GM23248 (cell line): ENCODE measurements around the gene PPARGC1A. TPM values are rescaled to one million over a fixed set of nuclear protein-coding genes. Genes with fewer than 3 reads are reported as not detected.
A peak's percentile ranks its signal among the peaks of the same experiment; 100 is the strongest.

Experiments used
- DNase-seq: peaks from one replicate; pipeline ENCODE4 v3.0.0-alpha.2; 2015
- H2AFZ ChIP-seq: fragments of 200-600 bp; sonication (generic); 2 replicates; pipeline ENCODE4 v1.6.1; 2016; ENCODE audit warnings: antibody characterized with exemption
- H3F3A ChIP-seq: fragments of 200-600 bp; sonication (generic); 2 replicates; pipeline ENCODE4 v1.6.1; 2016; ENCODE audit warnings: mild to moderate bottlenecking, antibody characterized with exemption, mixed run types; ENCODE audit not compliant: insufficient read depth
- H3K27ac ChIP-seq: fragments of 200-600 bp; sonication (generic); 2 replicates; pipeline ENCODE4 v1.5.1; 2016; ENCODE audit warnings: mild to moderate bottlenecking
- H3K27me3 ChIP-seq: fragments of 200-600 bp; sonication (generic); replicated peaks from 2 replicates; pipeline ENCODE4 v1.6.1; 2016; ENCODE audit warnings: mild to moderate bottlenecking; ENCODE audit not compliant: insufficient read depth
- H3K36me3 ChIP-seq: fragments of 200-600 bp; sonication (generic); 2 replicates; pipeline ENCODE4 v1.6.1; 2016; ENCODE audit warnings: low read depth, mild to moderate bottlenecking
- H3K4me1 ChIP-seq: fragments of 200-600 bp; sonication (generic); 2 replicates; pipeline ENCODE4 v1.6.1; 2016; ENCODE audit warnings: mild to moderate bottlenecking; ENCODE audit not compliant: insufficient read depth
- H3K4me2 ChIP-seq: fragments of 200-600 bp; sonication (generic); one replicate; pipeline ENCODE4 v1.6.1; 2016; ENCODE audit warnings: mild to moderate bottlenecking; ENCODE audit not compliant: unreplicated experiment
- H3K4me3 ChIP-seq: fragments of 200-600 bp; sonication (generic); 2 replicates; pipeline ENCODE4 v1.5.1; 2016; ENCODE audit warnings: mild to moderate bottlenecking
- H3K79me2 ChIP-seq: fragments of 200-600 bp; sonication (generic); 2 replicates; pipeline ENCODE4 v1.6.1; 2016; ENCODE audit warnings: mild to moderate bottlenecking; ENCODE audit not compliant: insufficient read depth
- H3K9ac ChIP-seq: fragments of 200-600 bp; sonication (generic); 2 replicates; pipeline ENCODE4 v1.6.1; 2016; ENCODE audit warnings: mild to moderate bottlenecking
- H3K9me2 ChIP-seq: fragments of 200-600 bp; sonication (generic); 2 replicates; pipeline ENCODE4 v1.6.1; 2016; ENCODE audit warnings: mixed run types, mild to moderate bottlenecking, moderate library complexity; ENCODE audit not compliant: insufficient read depth
- H3K9me3 ChIP-seq: fragments of 200-600 bp; sonication (generic); one replicate; pipeline ENCODE4 v1.6.1; 2017; ENCODE audit warnings: low read depth
- H4K20me1 ChIP-seq: fragments of 200-600 bp; sonication (generic); 2 replicates; pipeline ENCODE4 v1.6.0; 2016; ENCODE audit not compliant: insufficient read depth
- EZH2 ChIP-seq: fragments of 200-600 bp; sonication (generic); IDR thresholded peaks from 2 replicates; pipeline ENCODE4 v1.6.1; 2018; ENCODE audit warnings: antibody characterized with exemption, mild to moderate bottlenecking; ENCODE audit not compliant: insufficient read depth, poor library complexity, severe bottlenecking
- EZH2phosphoT487 ChIP-seq: fragments of 200-600 bp; sonication (generic); IDR thresholded peaks from 2 replicates; pipeline ENCODE4 v1.6.1; 2018; ENCODE audit warnings: antibody characterized with exemption, moderate library complexity, mild to moderate bottlenecking, low read depth; ENCODE audit not compliant: insufficient read depth
- WGBS, 2 experiments: methylation state at CpG; one replicate each; pipeline ENCODE4 v1.1.6; 2015 to 2017; ENCODE audit warnings: low lambda C conversion rate in 2 of 2, low coverage in 1 of 2; ENCODE audit errors: missing lambda C conversion rate in 2 of 2; 5-methylcytosine and 5-hydroxymethylcytosine counted together
- in situ Hi-C: fragments of 300-500 bp; cut with MboI; formaldehyde crosslinking; loops from 2 replicates; pipeline ENCODE4 v1.15.0; 2020
- polyA plus RNA-seq: library from polyadenylated mRNA; unstranded; fragments of >200 nt; fragmentation: Nextera tagmentation; extraction: Ambion mirVana; gene quantifications from 2 replicates; pipeline ENCODE4 v1.2.1, GENCODE V29; 2016
- total RNA-seq: library from RNA; depleted of rRNA; stranded (reverse); fragments of >200 nt; shearing (Covaris generic); gene quantifications from 2 replicates; pipeline ENCODE4 v1.2.3, GENCODE V29; 2014

Gene PPARGC1A
- total and polyA plus RNA-seq, 2 experiments from 2014 or later: not detected

DNA sequence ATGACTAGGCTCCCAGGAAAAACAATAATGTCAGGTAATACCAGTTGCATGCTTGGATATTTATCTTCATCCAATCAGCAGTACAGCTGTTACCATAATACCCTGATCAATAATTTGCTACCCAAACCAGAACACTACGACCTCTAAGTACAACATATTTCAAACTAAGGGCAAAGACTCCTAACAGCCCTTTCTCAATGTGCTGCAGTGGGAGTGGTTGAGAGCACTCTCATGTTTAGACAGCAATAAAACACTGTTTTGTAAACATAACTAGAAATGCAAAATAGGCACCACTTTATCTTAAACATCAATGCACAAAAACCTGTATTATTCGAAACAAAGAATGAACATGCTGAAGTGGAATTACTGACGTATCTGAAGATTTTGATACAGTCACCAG, 28.9 kb downstream of the PPARGC1A start:
- H3K79me2 ChIP-seq: no peaks in the 10 kb centered on the region
- H2AFZ ChIP-seq: no peak overlapping the region
- H4K20me1 ChIP-seq: no peaks in the 10 kb centered on the region
- DNase-seq: no peak
- H3K4me1 ChIP-seq: no peaks in the 10 kb centered on the region
- no peak overlapping the region for H3K4me3 ChIP-seq
- H3K4me2 ChIP-seq: no peak overlapping the region
- H3K9me2 ChIP-seq: no peaks in the 10 kb centered on the region
- peaks cover 6% of the 10 kb centered on the region; the same call in 1 of the 2 replicates for H3F3A ChIP-seq
- H3K9me3 ChIP-seq: no peaks in the 10 kb centered on the region
- H3K27me3 ChIP-seq: no peaks in the 10 kb centered on the region
- in situ Hi-C loops: loop anchor here (10.0 kb wide), 1 partner anchor 554 kb away; no protein-coding TSS in a partner anchor
- no peak for TF ChIP-seq EZH2phosphoT487
- no peak for TF ChIP-seq EZH2
- H3K36me3 ChIP-seq: no peaks in the 10 kb centered on the region
- H3K9ac ChIP-seq: no peak overlapping the region
- WGBS, 2 experiments: 26 to 33% methylated on average over 3 of the region's 3 CpGs
- H3K27ac ChIP-seq: no peak overlapping the region

DNA sequence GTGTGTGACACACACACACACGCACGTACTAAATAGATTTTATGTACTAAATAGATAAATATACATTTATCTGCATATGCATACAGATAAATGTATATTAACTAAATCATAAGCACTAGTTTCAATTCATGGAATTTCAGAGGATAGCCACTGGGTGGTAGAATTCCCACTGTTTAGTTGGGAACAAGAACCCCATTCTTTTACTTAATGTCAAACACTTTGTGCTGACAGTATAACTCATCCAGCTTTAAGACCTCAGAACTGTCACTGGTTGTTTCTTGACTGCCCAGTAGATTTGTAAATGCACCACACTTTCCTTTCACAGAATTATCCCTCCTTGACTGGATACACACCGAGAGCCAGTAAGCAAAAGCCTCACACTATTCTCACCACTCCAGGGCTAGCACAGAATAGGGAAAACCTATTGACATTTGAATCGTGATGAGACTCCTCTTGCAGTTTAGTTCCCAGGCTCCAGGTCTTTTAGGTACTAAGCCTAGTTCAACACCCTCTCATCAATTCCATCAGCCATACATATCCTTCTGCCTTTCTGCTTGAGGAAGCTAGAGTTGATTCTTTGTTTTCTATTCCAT, 32.4 kb downstream of the PPARGC1A start:
- peaks cover 7% of the 10 kb centered on the region; the same call in 1 of the 2 replicates for H3F3A ChIP-seq
- H3K36me3 ChIP-seq: no peaks in the 10 kb centered on the region
- H3K27ac ChIP-seq: no peak overlapping the region
- H2AFZ ChIP-seq: no peak overlapping the region
- WGBS, 2 experiments: 68 to 77% methylated on average over 4 of the region's 4 CpGs
- DNase-seq: peak; percentile 21
- H3K4me1 ChIP-seq: no peaks in the 10 kb centered on the region
- no peaks in the 10 kb centered on the region for H4K20me1 ChIP-seq
- no peaks in the 10 kb centered on the region for H3K9me2 ChIP-seq
- H3K9me3 ChIP-seq: no peaks in the 10 kb centered on the region
- no peak for TF ChIP-seq EZH2phosphoT487
- TF ChIP-seq EZH2: no peak
- no peak overlapping the region for H3K4me2 ChIP-seq
- no peak overlapping the region for H3K9ac ChIP-seq
- in situ Hi-C loops: no loop called here
- no peak overlapping the region for H3K4me3 ChIP-seq
- H3K27me3 ChIP-seq: no peaks in the 10 kb centered on the region
- no peaks in the 10 kb centered on the region for H3K79me2 ChIP-seq

DNA sequence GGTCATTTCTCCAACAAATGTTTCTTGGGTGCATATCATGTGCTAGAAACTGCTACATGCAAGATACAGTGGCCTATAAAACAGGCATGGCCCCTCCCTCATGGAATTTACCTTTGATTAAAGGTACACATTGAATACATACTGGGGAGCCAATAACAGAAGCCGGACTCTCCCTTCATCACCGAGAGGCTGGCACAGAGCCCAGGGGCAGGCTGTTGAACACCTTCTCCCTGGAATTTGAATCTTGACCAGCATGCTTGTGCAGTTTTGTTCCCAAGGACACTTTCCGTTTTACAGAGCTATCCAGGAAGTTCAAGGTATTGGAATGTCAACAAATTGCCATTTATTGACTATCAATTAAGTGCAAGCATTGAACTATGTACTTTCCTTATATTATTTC, 33.2 kb downstream of the PPARGC1A start:
- Histone ChIP-seq H3K4me2 (no peak overlapping the region), H3K4me1 (no peaks in the 10 kb centered on the region), H3K9ac (no peak overlapping the region), H3K27ac (no peak overlapping the region), H3K27me3 (no peaks in the 10 kb centered on the region), H3K9me2 (no peaks in the 10 kb centered on the region), H3F3A (peaks cover 7% of the 10 kb centered on the region; the same call in 1 of the 2 replicates), H3K9me3 (no peaks in the 10 kb centered on the region), H3K36me3 (no peaks in the 10 kb centered on the region), H3K79me2 (no peaks in the 10 kb centered on the region), H3K4me3 (no peak overlapping the region), H2AFZ (no peak overlapping the region), H4K20me1 (no peaks in the 10 kb centered on the region)
- 80 to 84% methylated on average over 3 of the region's 3 CpGs for WGBS, 2 experiments
- in situ Hi-C loops: no loop called here
- TF ChIP-seq EZH2phosphoT487 (no peak), EZH2 (no peak)
- DNase-seq: no peak

DNA sequence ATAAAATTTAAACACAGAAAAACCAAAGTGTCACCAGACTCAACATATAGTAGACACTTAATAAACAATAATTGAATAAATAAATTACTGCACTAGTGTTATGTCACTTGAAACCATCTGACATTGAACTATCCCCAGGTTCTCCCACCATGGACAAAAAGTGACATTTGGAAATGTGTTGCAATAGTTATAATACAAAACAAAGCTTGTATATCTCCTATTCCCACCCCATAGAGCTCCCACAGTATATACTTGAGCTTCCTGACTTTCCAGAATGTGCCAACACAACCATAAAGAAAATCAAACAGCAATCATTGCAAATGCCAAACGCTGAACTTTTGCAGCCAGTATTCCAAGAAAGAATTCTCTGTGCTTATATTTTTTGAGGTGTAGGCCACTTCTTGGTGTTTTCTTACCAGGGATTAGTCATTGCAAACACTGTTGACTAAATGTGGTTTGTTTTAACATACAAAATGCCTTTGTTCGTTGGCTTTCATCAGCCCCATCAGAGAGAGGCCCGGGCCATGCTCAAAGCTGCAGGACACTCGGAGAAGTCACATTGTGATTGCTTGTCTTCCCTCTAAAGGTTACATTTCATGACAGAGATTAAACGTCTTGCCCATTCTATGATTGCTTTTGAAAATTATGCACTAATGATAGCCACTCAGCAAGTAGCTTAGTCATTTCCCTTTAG, 33.8 kb downstream of the PPARGC1A start:
- Histone ChIP-seq H3K9me2 (no peaks in the 10 kb centered on the region), H2AFZ (no peak overlapping the region), H3K4me2 (no peak overlapping the region), H3K9ac (no peak overlapping the region), H3K36me3 (no peaks in the 10 kb centered on the region), H3F3A (peaks cover 7% of the 10 kb centered on the region; the same call in 1 of the 2 replicates), H3K27ac (no peak overlapping the region), H3K9me3 (no peaks in the 10 kb centered on the region), H4K20me1 (no peaks in the 10 kb centered on the region), H3K4me3 (no peak overlapping the region), H3K4me1 (no peaks in the 10 kb centered on the region), H3K79me2 (no peaks in the 10 kb centered on the region), H3K27me3 (no peaks in the 10 kb centered on the region)
- 29 to 37% methylated on average over 5 of the region's 5 CpGs for WGBS, 2 experiments
- TF ChIP-seq EZH2phosphoT487 (no peak), EZH2 (no peak)
- in situ Hi-C loops: no loop called here
- DNase-seq: peak; percentile 33
